T-helper 17 cell (primary cell): Measurements from ENCODE around the gene IL3. TPM values are rescaled to one million over a fixed set of nuclear protein-coding genes. Genes with fewer than 3 reads are reported as not detected.
A peak's percentile ranks its signal among the peaks of the same experiment; 100 is the strongest.

Experiments
- ATAC-seq: fragments of 150-1000 bp; cut with Tn5 transposase; 2 replicates; pipeline ENCODE4 v1.10.0; 2021; ENCODE audit warnings: mild to moderate bottlenecking, moderate library complexity
- DNase-seq, 3 donors: peaks; one replicate each; pipeline versions ENCODE4 v3.0.0 to v3.0.0-alpha.2; 2020 to 2021
- H3K9me3 ChIP-seq: one replicate; pipeline ENCODE4 v1.7.0; 2013; ENCODE audit warnings: low read length, mild to moderate bottlenecking; ENCODE audit not compliant: control insufficient read depth, poor library complexity, severe bottlenecking
- H3K27ac Mint-ChIP-seq: one replicate; pipeline ENCODE4 v1.8.0; 2022; ENCODE audit warnings: mild to moderate bottlenecking, moderate library complexity, mixed read lengths
- H3K27me3 Mint-ChIP-seq: one replicate; pipeline ENCODE4 v1.8.0; 2022; ENCODE audit warnings: mixed read lengths
- H3K36me3 Mint-ChIP-seq: one replicate; pipeline ENCODE4 v1.8.0; 2022; ENCODE audit warnings: low read depth, mixed read lengths
- H3K4me1 Mint-ChIP-seq: one replicate; pipeline ENCODE4 v1.8.0; 2022; ENCODE audit warnings: mild to moderate bottlenecking, mixed read lengths
- H3K4me3 Mint-ChIP-seq: one replicate; pipeline ENCODE4 v1.8.0; 2022; ENCODE audit warnings: mild to moderate bottlenecking, moderate library complexity, mixed read lengths
- total RNA-seq, 4 donors: library from RNA in 2 of 4; stranded (reverse) in 2 of 4; gene quantifications; one replicate each; pipeline ENCODE4 v1.2.3 and lab custom pipeline; 2022 to 2026

IL3 gene
- total RNA-seq, 2 donors from 2014 or later = not detected

GRCh38 chr5:132065951-132066701 is 5.7 kb downstream of the IL3 start:
- Mint-ChIP-seq H3K27me3 (no peaks in the 10 kb centered on the region), H3K4me3 (no peak overlapping the region), H3K36me3 (no peaks in the 10 kb centered on the region), H3K27ac (peak overlapping the region; percentile 84), H3K4me1 (peaks cover 31% of the 10 kb centered on the region)
- no peak for DNase-seq
- no peaks in the 10 kb centered on the region for H3K9me3 ChIP-seq
- no peak for ATAC-seq

GRCh38 chr5:132066871-132067270 is 6.4 kb downstream of the IL3 start:
- H3K27ac Mint-ChIP-seq = no peak overlapping the region
- no peaks in the 10 kb centered on the region for H3K36me3 Mint-ChIP-seq
- H3K4me3 Mint-ChIP-seq = no peak overlapping the region
- peaks cover 35% of the 10 kb centered on the region for H3K4me1 Mint-ChIP-seq
- H3K27me3 Mint-ChIP-seq = no peaks in the 10 kb centered on the region
- no peak for DNase-seq
- no peak for ATAC-seq
- H3K9me3 ChIP-seq = no peaks in the 10 kb centered on the region

- DNase-seq = no peak
- no peaks in the 10 kb centered on the region for H3K9me3 ChIP-seq
- Mint-ChIP-seq H3K4me1 (peaks cover 37% of the 10 kb centered on the region), H3K27ac (no peak overlapping the region), H3K4me3 (no peak overlapping the region), H3K36me3 (no peaks in the 10 kb centered on the region), H3K27me3 (no peaks in the 10 kb centered on the region)
- no peak for ATAC-seq
These were observed 7.0 kb downstream of the IL3 start for GRCh38 chr5:132067451-132067850.

GRCh38 chr5:132067941-132068808 is 7.7 kb downstream of the IL3 start:
- Mint-ChIP-seq H3K27me3 (no peaks in the 10 kb centered on the region), H3K36me3 (no peaks in the 10 kb centered on the region), H3K4me3 (no peak overlapping the region), H3K27ac (peak overlapping the region; percentile 24), H3K4me1 (peaks cover 38% of the 10 kb centered on the region)
- no peaks in the 10 kb centered on the region for H3K9me3 ChIP-seq
- no peak for ATAC-seq
- DNase-seq = no peak

- H3K36me3 Mint-ChIP-seq = no peaks in the 10 kb centered on the region
- H3K9me3 ChIP-seq = no peaks in the 10 kb centered on the region
- no peak for ATAC-seq
- no peaks in the 10 kb centered on the region for H3K27me3 Mint-ChIP-seq
- H3K4me1 Mint-ChIP-seq = peaks cover 38% of the 10 kb centered on the region
- no peak overlapping the region for H3K4me3 Mint-ChIP-seq
- peak overlapping the region; percentile 24 for H3K27ac Mint-ChIP-seq
- DNase-seq = no peak
These were observed 9.1 kb downstream of the IL3 start for GRCh38 chr5:132069561-132069960.

- DNase-seq = no peak
- Mint-ChIP-seq H3K4me1 (peaks cover 38% of the 10 kb centered on the region), H3K4me3 (no peak overlapping the region), H3K27me3 (no peaks in the 10 kb centered on the region), H3K36me3 (no peaks in the 10 kb centered on the region), H3K27ac (no peak overlapping the region)
- no peak for ATAC-seq
- no peaks in the 10 kb centered on the region for H3K9me3 ChIP-seq
These were observed 9.5 kb downstream of the IL3 start for GRCh38 chr5:132069994-132070393.

- no peak for ATAC-seq
These were observed 10.2 kb downstream of the IL3 start for GRCh38 chr5:132070460-132071337.

GRCh38 chr5:132071338-132071707 is 10.9 kb downstream of the IL3 start:
- no peaks in the 10 kb centered on the region for H3K36me3 Mint-ChIP-seq
- no peaks in the 10 kb centered on the region for H3K9me3 ChIP-seq
- H3K4me3 Mint-ChIP-seq = no peak overlapping the region
- H3K4me1 Mint-ChIP-seq = peaks cover 40% of the 10 kb centered on the region
- ATAC-seq (no peak), DNase-seq (no peak)
- no peaks in the 10 kb centered on the region for H3K27me3 Mint-ChIP-seq
- H3K27ac Mint-ChIP-seq = peak overlapping the region; percentile 37

More at GRCh38 chr5:132070460-132071337, 10.2 kb downstream of the IL3 start:
- Mint-ChIP-seq H3K4me1 (peaks cover 38% of the 10 kb centered on the region), H3K36me3 (no peaks in the 10 kb centered on the region), H3K4me3 (peak overlapping the region; percentile 32), H3K27me3 (no peaks in the 10 kb centered on the region), H3K27ac (peak overlapping the region; percentile 37)
- H3K9me3 ChIP-seq = no peaks in the 10 kb centered on the region
- DNase-seq = no peak

GRCh38 chr5:132072070-132072469 is 11.6 kb downstream of the IL3 start:
- H3K36me3 Mint-ChIP-seq = no peaks in the 10 kb centered on the region
- H3K27ac Mint-ChIP-seq = peak overlapping the region; percentile 37
- peaks cover 41% of the 10 kb centered on the region for H3K4me1 Mint-ChIP-seq
- no peaks in the 10 kb centered on the region for H3K27me3 Mint-ChIP-seq
- H3K4me3 Mint-ChIP-seq = no peak overlapping the region
- DNase-seq (no peak), ATAC-seq (no peak)
- no peaks in the 10 kb centered on the region for H3K9me3 ChIP-seq

GRCh38 chr5:132072528-132072927 is 12.1 kb downstream of the IL3 start:
- DNase-seq (no peak), ATAC-seq (no peak)
- H3K9me3 ChIP-seq = no peaks in the 10 kb centered on the region
- H3K4me1 Mint-ChIP-seq = peaks cover 43% of the 10 kb centered on the region
- no peak overlapping the region for H3K4me3 Mint-ChIP-seq
- no peaks in the 10 kb centered on the region for H3K27me3 Mint-ChIP-seq
- no peaks in the 10 kb centered on the region for H3K36me3 Mint-ChIP-seq
- H3K27ac Mint-ChIP-seq = no peak overlapping the region

GRCh38 chr5:132073231-132074013 is 13.0 kb downstream of the IL3 start, which contains the start of gene CSF2:
Gene CSF2 (plus strand): TSS chr5:132073789. CDS start chr5:132073824, 35 bp downstream.
- H3K27me3 Mint-ChIP-seq = no peaks in the 10 kb centered on the region
- no peak within 1 kb of the TSS for H3K4me3 Mint-ChIP-seq
- H3K4me1 Mint-ChIP-seq = peaks cover 41% of the 10 kb centered on the region
- ATAC-seq = no peak
- no peak for DNase-seq
- no peak within 1 kb of the TSS for H3K27ac Mint-ChIP-seq
- H3K36me3 Mint-ChIP-seq = no peaks in the 10 kb centered on the region
- H3K9me3 ChIP-seq = no peaks in the 10 kb centered on the region

GRCh38 chr5:132074091-132074771 is 13.8 kb downstream of the IL3 start:
- no peak for ATAC-seq

More at GRCh38 chr5:132074091-132074771, 13.8 kb downstream of the IL3 start:
- H3K9me3 ChIP-seq = no peaks in the 10 kb centered on the region
- DNase-seq = no peak
- Mint-ChIP-seq H3K27ac (no peak overlapping the region), H3K4me1 (peaks cover 34% of the 10 kb centered on the region), H3K36me3 (no peaks in the 10 kb centered on the region), H3K4me3 (no peak overlapping the region), H3K27me3 (no peaks in the 10 kb centered on the region)
